Suprapubic skin (tissue), 4 donors: ENCODE measurements around the gene GSK3A. TPM values are rescaled to one million over a fixed set of nuclear protein-coding genes. Genes with fewer than 3 reads are reported as not detected.

Experiments used
- DNase-seq, 2 donors: peaks; one replicate each; pipeline ENCODE4 v3.0.0-alpha.2; 2019; ENCODE audit warnings: low spot score in 2 of 2
- H3K27ac ChIP-seq: fragments of 200-600 bp; sonication (generic); one replicate; pipeline ENCODE4 v1.5.1; 2019
- H3K27me3 ChIP-seq: fragments of 200-600 bp; sonication (generic); one replicate; pipeline ENCODE4 v1.5.1; 2019
- H3K36me3 ChIP-seq: fragments of 200-600 bp; sonication (generic); one replicate; pipeline ENCODE4 v1.5.1; 2019
- H3K4me1 ChIP-seq: fragments of 200-600 bp; sonication (generic); one replicate; pipeline ENCODE4 v1.5.1; 2019
- H3K4me3 ChIP-seq: fragments of 200-600 bp; sonication (generic); one replicate; pipeline ENCODE4 v1.5.1; 2019; ENCODE audit warnings: mild to moderate bottlenecking
- H3K9me3 ChIP-seq: fragments of 200-600 bp; sonication (generic); one replicate; pipeline ENCODE4 v1.5.1; 2019
- CTCF ChIP-seq, 2 donors: fragments of 200-600 bp in 1 of 2; fragments of 450-650 bp in 1 of 2; sonication (generic) in 1 of 2; IDR thresholded peaks; one replicate each; pipeline ENCODE4 v1.5.1; 2016 to 2019; ENCODE audit warnings: antibody characterized with exemption in 2 of 2, mild to moderate bottlenecking in 1 of 2, moderate library complexity in 1 of 2
- EP300 ChIP-seq: sonication (generic); formaldehyde crosslinking; IDR thresholded peaks from one replicate; pipeline ENCODE4 v1.6.1; 2017; ENCODE audit warnings: antibody characterized with exemption
- POLR2A ChIP-seq, 2 donors: fragments of 450-650 bp; IDR thresholded peaks; one replicate each; pipeline ENCODE4 v1.6.1; 2017; ENCODE audit warnings: antibody characterized with exemption in 2 of 2, mild to moderate bottlenecking in 2 of 2, moderate library complexity in 2 of 2
- POLR2AphosphoS5 ChIP-seq, 3 donors: sonication (generic); formaldehyde crosslinking; IDR thresholded peaks; one replicate each; pipeline ENCODE4 v1.6.1; 2017; ENCODE audit warnings: antibody characterized with exemption in 3 of 3
- WGBS: methylation state at CpG from one replicate; pipeline ENCODE4 v1.1.5; 2018; 5-methylcytosine and 5-hydroxymethylcytosine counted together
- total RNA-seq, 4 donors: library from RNA; depleted of rRNA; stranded (reverse); fragments of >200 nt; gene quantifications; one replicate each; pipeline ENCODE4 v1.1.0, GENCODE V29; 2016

The GSK3A gene
- total RNA-seq, 4 donors from 2014 or later = 24.0 to 37.3 (median 28.3) TPM

GRCh38 chr19:42272989-42273406 lies 30.6 kb upstream of the GSK3A start:
- Histone ChIP-seq H3K36me3 (peaks cover 29% of the 10 kb centered on the region), H3K27ac (no peak overlapping the region), H3K4me3 (no peak overlapping the region), H3K27me3 (no peaks in the 10 kb centered on the region), H3K9me3 (no peaks in the 10 kb centered on the region), H3K4me1 (peaks cover 63% of the 10 kb centered on the region)
- WGBS = 95% methylated on average over 21 of the region's 23 CpGs
- DNase-seq = peak; percentile 59 to 80
- TF ChIP-seq EP300 = no peak
- no peak for TF ChIP-seq POLR2AphosphoS5 (IDR thresholded peaks at IDR 0.05)

- DNase-seq = no peak
- WGBS = 75% methylated on average over 4 of the region's 9 CpGs
- Histone ChIP-seq H3K4me1 (peaks cover 63% of the 10 kb centered on the region), H3K27ac (no peak overlapping the region), H3K9me3 (no peaks in the 10 kb centered on the region), H3K27me3 (no peaks in the 10 kb centered on the region), H3K36me3 (peaks cover 29% of the 10 kb centered on the region), H3K4me3 (no peak overlapping the region)
- TF ChIP-seq POLR2AphosphoS5 (IDR thresholded peaks at IDR 0.05) = no peak
Measured at GRCh38 chr19:42272535-42272897, 30.1 kb upstream of the GSK3A start.

GRCh38 chr19:42271861-42272534 lies 29.6 kb upstream of the GSK3A start:
- TF ChIP-seq CTCF (IDR thresholded peaks at IDR 0.05) (no peak), POLR2AphosphoS5 (IDR thresholded peaks at IDR 0.05) (no peak), EP300 (no peak), POLR2A (IDR thresholded peaks at IDR 0.05) (no peak)
- Histone ChIP-seq H3K4me3 (no peak overlapping the region), H3K27ac (peak overlapping the region; percentile 100), H3K4me1 (peaks cover 60% of the 10 kb centered on the region), H3K36me3 (peaks cover 29% of the 10 kb centered on the region), H3K9me3 (no peaks in the 10 kb centered on the region), H3K27me3 (no peaks in the 10 kb centered on the region)
- peak; percentile 67 to 78 for DNase-seq
- 87% methylated on average over 22 of the region's 35 CpGs for WGBS

- Histone ChIP-seq H3K27ac (peak overlapping the region; percentile 100), H3K27me3 (no peaks in the 10 kb centered on the region), H3K9me3 (no peaks in the 10 kb centered on the region), H3K4me1 (peaks cover 50% of the 10 kb centered on the region), H3K4me3 (peak overlapping the region; percentile 78), H3K36me3 (peaks cover 29% of the 10 kb centered on the region)
- 55% methylated on average over 2 of the region's 3 CpGs for WGBS
- TF ChIP-seq CTCF (IDR thresholded peaks at IDR 0.05) = no peak
- TF ChIP-seq POLR2A (IDR thresholded peaks at IDR 0.05) = no peak
- TF ChIP-seq EP300 = no peak
- no peak for TF ChIP-seq POLR2AphosphoS5 (IDR thresholded peaks at IDR 0.05)
- no peak for DNase-seq
Measured at GRCh38 chr19:42271045-42271419, 28.6 kb upstream of the GSK3A start.

- peak; percentile 82 to 86 for DNase-seq
- peak in 1 of 2 donors; percentile 13 for TF ChIP-seq POLR2A (IDR thresholded peaks at IDR 0.05)
- no peak for TF ChIP-seq EP300
- 2% methylated on average over 6 of the region's 18 CpGs for WGBS
- Histone ChIP-seq H3K27ac (peak overlapping the region; percentile 100), H3K36me3 (peaks cover 29% of the 10 kb centered on the region), H3K4me3 (peak overlapping the region; percentile 78), H3K9me3 (no peaks in the 10 kb centered on the region), H3K27me3 (no peaks in the 10 kb centered on the region), H3K4me1 (peaks cover 46% of the 10 kb centered on the region)
Measured at GRCh38 chr19:42270346-42271044, 28.1 kb upstream of the GSK3A start.

- Histone ChIP-seq H3K4me3 (peak overlapping the region; percentile 78), H3K4me1 (peaks cover 40% of the 10 kb centered on the region), H3K36me3 (peaks cover 29% of the 10 kb centered on the region), H3K27me3 (no peaks in the 10 kb centered on the region), H3K27ac (peak overlapping the region; percentile 100), H3K9me3 (no peaks in the 10 kb centered on the region)
- no peak for TF ChIP-seq EP300
- TF ChIP-seq POLR2A (IDR thresholded peaks at IDR 0.05) = no peak
- no peak for TF ChIP-seq POLR2AphosphoS5 (IDR thresholded peaks at IDR 0.05)
- TF ChIP-seq CTCF (IDR thresholded peaks at IDR 0.05) = no peak
- peak; percentile 79 to 81 for DNase-seq
- 18% methylated on average over 10 of the region's 10 CpGs for WGBS
Measured at GRCh38 chr19:42269478-42270345, 27.3 kb upstream of the GSK3A start.
